ENCODE measurements around the gene PSPH.
"Not testable (repeated sequence)": the region's sequence is repeated elsewhere in the genome, so short reads cannot be mapped to it uniquely, and the experiment has no call there.

PSPH gene

DNA sequence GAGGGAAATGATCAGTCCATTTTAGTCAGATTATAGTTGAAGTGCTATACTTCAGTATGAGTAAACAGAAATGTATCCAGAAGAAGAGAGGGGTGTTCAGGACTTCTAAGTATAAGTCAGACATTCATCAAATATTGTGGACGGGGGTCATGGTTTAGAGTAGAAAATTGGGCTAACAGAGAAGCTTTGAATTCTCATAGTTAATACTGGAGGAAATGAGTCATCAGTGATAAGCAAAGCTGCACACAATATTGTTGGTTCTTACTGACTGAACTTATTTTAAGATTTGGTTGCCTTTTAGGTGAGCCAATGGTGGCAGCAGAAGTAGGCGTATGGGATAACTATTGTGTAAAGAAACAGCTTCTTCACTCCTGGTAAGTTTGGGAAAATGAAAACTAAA is 11.1 kb upstream of the PSPH start:
- DNase-seq (ENCODE audit: low spot score), result no peak

DNA sequence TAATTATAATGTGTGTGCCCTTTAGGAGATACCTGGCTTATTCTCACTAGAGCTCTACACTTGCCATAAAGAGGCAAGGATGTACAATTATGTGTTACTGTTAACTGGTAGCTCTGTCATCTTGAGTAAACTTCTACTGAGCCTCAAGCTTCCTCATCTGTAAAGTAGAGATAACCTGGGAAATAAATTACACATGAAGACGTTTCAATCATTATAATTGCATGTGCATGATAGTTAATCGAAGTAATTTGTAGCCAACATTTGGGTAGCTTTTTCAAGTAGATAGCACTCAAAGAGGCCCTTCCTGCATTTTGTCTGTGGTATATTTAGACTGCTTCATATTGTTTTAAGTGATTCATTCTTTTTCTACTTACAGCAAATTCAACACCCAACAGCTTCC is 2.7 kb upstream of the PSPH start:
- DNase-seq (ENCODE audit: low spot score), result no peak

DNA sequence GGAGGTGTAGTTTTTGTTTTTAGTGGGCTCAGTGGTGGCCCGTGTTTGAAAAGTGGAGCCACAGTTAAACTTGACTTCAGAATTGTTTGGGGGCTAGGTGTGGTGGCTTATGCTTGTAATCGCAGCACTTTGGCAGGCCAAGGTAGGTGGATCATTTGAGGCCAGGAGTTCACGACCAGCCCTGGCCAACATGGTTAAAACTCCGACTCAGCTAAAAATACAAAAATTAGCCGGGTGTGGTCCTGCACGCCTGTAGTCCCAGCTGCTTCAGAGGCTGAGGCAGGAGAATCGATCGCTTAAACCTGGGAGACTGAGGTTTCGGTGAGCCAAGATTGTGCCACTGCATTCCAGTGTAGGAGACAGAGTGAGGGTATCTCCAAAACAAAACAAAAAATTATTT is 2.1 kb upstream of the PSPH start:
- no peak for DNase-seq (ENCODE audit: low spot score)

DNA sequence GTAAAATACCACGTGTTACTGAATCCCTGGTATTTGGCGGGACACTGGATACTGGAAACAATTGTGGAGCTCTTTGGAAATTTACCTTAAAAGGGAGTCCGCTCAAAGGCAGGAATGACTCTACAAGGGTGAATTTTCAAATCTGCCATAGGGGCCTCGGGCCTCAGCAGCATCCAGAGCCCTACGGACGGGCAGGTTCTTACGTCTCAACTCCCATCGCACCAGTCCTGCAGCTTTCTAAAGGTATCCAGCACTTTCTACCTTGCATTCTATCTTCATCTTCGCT is 248 bp downstream of the PSPH start:
- DNase-seq (ENCODE audit: low spot score), result no peak

DNA sequence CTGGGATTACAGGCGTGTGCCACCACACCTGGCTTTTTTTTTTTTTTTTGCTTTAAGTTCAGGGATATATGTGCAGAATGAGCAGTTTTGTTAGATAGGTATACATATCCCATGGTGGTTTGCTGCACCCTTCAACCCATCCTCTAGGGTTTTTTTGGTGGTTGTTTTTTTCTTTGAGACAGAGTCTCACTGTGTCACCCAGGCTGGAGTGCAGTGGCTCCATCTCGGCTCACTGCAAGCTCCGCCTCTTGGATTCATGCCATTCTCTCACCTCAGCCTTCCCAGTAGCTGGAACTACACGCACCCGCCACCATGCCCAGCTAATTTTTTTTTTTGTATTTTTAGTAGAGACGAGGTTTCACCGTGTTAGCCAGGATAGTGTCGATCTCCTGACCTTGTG is 2.5 kb downstream of the PSPH start:
- DNase-seq (ENCODE audit: low spot score), result not testable (repeated sequence)

DNA sequence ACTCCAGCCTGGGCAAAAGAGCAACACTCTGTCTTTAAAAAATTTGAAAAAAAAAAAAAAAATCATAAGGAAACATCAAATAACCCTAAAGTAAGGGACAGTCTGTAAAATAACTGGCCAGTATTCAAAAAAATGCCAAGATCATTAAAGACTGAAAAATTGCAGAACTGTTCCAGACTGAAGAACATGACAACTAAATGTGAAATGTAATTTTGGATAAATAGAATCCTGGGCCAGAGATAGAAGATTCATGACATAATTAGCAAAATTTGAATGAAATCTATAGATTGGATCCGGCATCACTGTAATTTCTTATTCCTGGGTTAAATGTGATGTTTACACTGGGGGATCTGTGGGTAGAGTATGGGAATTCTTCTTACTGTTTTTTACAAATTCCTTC is 3.0 kb downstream of the PSPH start:
- DNase-seq (ENCODE audit: low spot score), result no peak

DNA sequence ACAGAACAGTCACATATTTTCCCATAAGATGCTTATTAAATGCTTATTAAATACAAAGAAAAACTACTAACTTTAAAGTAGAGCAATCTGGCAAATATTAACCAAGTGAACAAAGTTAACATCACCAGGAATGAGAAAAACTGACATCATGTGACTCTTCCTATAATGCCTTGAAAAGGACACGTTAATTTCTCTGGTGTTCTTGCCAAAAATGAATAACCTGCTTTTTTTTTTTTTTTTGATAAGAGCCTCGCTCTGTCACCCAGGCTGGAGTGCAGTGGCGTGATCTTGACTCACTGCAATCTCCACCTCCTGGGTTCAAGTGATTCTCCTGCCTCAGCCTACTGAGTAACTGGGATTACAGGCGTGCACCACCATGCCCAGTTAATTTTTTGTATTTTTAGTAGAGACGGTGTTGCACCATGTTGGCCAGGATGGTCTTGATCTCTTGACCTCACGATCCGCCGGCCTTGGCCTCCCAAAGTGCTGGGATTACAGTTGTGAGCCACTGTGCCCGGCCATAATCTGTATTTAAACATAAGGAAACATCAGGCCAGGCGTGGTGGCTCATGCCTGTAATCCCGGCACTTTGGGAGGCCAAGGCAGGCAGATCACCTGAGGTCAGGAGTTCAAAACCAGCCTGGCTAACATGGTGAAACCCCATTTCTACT is 3.7 kb downstream of the PSPH start:
- not testable (repeated sequence) for DNase-seq (ENCODE audit: low spot score)

DNA sequence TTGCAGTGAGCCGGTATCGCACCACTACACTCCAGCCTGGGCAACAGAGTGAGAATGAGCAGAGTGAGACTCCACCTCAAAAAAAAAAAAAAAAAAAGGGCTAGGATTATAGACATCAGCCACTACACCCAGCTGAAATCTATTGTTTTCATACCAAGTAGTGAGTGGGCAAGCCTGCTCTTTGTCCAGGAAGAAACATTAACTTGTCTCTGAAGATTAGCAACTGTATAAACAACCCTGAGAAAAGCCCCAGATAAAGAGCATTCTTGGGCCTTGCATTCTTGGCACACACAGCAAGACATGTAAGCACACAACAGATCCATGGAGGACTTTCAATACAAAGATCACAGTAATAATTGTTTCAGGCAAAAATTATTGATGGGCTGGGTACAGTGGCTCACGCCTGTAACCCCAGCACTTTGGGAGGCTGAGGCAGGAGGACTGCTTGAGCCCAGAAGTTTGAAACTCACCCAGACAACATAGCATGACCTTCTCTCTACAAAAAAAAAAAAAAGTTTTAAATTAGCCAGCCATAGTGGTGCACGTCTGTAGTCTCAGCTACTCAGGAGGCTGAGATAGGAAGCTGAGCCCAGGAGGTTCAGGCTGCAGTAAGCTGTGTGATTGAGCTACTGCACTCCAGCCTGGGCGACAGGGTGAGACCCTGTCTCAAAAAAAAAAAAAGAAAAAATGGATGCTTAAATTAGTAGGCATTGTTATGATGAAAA is 4.4 kb downstream of the PSPH start:
- peak; percentile 66 for DNase-seq (ENCODE audit: low spot score)

DNA sequence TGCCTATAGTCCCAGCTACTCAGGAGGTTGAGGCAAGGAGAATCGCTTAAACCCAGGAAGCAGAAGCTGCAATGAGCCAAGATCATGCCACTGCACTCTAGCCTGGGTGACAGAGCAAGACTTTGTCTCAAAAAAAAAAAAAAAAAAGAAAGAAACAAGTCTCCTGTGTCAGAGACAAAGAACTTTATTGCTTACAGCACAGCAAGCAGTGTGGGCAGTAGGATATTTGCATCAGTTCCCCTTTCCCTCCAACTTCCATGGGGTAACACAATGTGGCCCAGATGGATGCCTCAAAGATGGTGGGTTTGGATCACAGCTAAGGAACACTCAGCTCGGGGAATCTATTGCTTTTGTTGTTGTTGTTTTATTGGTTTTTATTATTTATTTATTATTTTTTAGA is 5.5 kb downstream of the PSPH start:
- DNase-seq (ENCODE audit: low spot score), result not testable (repeated sequence)

DNA sequence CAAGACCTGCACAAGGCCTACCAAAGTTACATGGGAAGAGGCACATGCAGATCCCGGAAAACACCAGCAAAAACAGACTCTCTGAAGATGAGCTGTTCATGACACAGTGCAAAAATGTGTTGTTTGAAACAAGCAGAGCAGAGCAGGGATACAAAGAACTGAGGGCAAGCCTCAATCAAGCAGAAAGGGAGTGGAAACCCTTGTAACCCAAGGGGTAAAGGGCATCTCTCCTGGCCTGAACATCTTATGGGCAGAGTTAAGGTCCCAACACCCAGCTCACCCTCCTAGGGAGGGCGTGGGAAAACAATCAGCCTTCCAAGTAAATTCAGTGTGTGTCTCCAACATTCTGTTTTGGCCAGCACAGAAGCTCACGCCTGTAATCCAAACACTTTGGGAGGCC is 10.5 kb downstream of the PSPH start:
- no peak for DNase-seq (ENCODE audit: low spot score)

DNA sequence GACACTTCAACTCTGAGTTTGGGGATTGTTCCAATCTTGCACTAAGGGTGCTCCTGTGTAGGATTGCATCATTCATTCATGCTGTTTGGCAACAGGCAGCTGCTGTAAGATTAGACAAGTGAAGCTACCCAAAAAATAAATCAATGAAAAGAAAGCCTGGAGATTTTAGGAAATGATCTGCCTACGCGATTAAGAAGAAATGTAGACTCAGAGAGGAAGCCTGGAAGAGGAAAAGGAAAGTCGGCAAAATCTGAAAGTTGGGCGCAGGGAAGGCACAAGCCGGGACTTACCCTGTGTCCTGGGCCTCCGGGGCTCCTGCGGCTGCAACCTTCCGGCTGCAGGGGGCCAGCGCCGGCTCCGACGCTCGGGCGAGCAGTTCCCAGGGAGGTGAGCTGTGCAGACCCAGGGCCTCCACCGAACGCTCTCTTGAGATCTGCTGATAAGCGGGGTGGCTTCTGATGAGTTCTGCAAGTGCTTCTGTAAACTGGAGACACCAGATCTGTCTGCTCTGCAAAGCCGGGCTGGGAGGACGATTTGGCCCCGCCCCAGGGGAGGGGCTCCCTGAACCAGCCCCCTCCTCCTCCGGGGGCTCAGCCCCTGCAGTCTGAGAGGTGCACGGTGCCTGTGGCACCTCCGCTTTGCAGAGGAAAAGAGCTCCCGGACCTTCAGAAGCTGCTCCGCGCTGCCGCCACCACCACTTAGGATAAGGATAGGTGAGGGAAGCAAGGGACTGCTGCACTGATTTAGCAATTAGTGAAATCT is 17.4 kb downstream of the PSPH start:
- DNase-seq (ENCODE audit: low spot score), result peak; percentile 56

DNA sequence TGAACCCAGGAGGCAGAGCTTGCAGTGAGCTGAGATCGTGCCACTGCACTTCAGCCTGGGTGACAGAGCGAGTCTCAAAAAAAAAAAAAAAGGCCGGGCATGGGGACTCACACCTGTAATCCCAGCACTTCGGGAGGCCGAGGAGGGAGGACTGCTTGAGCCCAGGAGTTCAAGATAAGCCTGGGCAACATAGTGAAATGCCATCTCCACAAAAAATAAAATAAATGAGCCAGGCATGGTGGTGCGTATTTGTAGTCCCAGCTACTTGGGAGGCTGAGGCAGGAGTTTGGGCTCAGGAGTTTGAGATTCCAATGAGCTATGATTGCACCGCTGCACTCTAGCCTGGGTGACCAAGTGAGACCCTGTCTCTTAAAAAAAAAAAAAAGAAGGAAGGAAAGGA is 18.7 kb downstream of the PSPH start:
- DNase-seq (ENCODE audit: low spot score), result not testable (repeated sequence)

DNA sequence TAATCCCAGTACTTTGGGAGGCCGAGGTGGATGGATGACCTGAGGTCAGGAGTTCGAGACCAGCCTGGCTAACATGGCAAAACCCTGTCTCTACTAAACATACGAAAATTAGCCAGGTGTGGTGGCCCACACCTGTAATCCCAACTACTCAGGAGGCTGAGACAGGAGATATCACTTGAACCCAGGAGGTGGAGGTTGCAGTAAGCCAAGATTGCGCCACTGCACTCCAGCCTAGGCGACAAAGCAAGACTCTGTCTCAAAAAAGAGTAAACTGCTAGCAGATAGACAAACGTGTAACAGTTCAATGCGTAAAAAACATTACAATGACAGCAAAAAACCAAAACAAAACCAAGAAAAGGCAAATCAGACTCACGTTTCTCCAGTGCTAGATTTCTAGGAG is 19.7 kb downstream of the PSPH start:
- not testable (repeated sequence) for DNase-seq (ENCODE audit: low spot score)

DNA sequence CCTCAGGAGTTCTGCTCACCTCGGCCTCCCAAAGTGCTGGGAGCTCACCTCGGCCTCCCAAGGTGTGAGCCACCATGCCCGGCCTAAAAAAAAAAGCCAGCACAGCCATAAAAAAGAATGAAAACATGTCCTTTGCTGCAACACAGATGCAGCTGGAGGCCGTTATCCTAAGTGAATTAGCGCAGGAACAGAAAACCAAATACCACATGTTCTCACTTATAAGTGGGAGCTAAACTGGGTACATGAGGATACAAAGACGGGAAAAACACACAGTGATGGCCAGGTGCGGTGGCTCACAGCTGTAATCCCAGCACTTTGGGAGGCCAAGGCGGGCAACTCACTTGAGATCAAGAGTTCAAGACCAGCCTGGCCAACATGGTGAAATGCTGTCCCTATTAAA is 20.9 kb downstream of the PSPH start:
- DNase-seq (ENCODE audit: low spot score), result no peak

DNA sequence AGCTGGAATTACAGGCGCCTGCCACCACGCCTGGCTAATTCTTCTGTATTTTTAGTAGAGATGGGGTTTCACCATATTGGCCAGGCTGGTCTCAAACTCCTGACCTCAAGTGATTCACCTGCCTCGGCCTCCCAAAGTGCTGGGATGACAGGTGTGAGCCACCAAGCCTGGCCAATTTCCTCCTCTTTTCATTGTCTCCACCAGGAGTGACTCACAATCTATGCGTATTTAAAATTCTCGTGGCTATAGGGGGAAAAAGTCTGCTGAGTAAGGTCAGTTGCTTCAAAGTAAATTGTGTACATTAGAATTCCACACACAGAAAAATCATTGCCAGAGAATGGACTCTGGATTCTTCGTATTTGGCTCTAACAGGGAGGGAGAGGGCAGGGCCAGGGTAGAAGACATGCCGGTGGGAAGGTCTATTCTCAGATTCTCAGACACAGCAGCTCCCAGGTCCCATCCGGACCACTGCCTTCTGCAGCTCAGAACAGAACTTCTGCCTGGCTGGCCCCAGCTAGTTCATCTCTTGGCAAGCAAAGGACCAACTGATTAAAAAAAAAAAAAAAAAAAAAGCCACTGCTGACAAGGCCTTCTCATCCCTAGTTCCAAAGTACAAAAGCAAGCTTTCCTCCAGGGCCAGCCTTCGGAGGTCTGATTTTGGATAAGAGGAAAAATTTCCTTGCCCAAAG is 22.2 kb downstream of the PSPH start:
- DNase-seq (ENCODE audit: low spot score), result no peak

DNA sequence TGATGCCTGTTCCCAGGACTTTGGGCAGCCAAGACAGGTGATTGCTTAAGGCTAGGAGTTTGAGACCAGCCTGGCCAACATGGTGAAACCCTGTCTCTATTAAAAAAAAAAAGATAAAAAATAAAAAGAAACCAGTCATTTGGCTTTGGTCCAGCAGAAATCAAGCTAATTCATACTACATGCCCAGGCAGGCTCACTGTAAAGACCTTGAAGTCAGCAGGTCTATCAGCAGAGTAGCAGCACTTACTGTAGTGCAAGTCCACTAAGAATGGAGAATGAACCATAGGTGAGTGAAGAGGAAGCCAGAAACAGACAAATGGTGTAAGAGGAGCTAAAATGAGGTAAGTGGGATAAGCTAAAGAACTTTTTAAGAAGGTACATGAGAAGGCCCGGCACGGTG is 24.7 kb downstream of the PSPH start:
- no peak for DNase-seq (ENCODE audit: low spot score)

DNA sequence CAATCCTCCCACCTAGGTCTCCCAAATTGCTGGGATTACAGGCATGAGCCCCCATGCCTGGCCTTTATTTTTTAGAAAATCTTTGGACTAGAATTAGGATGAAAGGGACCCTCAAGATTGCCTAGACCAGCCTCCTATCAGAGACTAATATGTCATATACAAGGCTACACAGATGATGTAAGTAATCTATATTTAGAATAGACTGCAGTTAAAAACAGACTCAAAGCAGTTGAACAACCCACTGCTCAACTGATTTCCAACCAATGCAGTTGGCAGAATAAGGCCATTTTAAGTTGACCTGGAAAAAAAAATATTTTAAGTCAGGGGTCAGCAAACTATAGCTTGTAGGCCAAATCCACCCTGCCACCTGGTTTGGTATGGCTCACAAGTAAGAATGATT is 27.7 kb downstream of the PSPH start:
- no peak for DNase-seq (ENCODE audit: low spot score)

DNA sequence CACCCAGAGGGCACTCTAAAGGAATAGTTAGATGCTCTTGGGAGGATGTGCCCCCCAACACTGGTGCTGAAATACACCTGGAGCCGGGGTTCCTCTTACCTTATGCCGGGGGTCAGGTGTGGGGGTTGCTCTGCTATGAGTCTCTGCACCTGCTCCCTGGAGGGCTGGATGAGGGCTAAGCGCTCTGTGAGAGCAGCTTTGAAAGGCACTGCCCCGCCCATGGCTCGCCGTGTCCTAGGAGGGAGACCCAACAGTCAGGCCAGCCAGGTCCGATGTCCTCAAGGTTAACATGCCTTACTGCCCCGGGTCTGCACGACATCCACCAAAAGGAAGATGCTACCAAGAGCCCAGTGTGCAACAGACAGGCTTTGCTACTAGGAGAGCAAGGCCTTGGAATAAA is 31.7 kb downstream of the PSPH start:
- no peak for DNase-seq (ENCODE audit: low spot score)

DNA sequence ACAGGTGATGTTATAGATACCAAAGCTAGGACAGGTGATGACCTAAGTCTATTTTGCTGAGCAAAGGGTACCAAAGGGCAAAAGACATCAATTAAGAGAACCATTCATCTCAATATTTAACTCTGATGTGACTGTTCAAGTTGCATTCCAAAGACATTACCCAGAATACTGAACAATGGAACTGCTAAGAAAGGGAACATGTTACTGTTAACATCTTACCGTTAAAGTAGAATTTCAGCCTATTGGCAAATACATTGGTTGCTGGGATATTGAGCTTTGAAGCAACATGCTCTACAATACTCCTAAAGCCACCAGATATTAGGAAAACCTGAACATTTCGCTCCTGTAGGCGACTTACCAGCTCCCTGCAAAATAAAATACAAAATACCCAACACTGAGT is 34.2 kb downstream of the PSPH start:
- not testable (repeated sequence) for DNase-seq (ENCODE audit: low spot score)

DNA sequence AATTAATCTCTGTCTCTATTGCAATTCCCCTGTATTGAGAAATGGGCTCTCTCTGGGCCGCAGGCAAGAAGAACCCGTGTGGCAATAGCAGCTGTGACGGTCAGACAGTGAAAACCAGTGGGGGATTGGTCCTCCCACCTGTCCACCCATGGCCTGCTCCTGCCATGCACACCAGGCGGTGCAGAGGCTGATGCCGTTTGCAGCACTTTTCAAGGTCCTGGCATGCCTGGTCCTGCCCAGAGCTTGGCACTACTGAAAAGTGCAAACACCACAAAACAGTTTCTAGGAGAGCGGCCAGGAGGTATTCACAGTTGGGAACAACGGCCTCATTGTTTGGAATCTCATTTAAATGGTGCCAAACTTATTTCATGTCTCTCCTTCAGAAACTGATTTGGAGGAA is 41.5 kb downstream of the PSPH start:
- no peak for DNase-seq (ENCODE audit: low spot score)

DNA sequence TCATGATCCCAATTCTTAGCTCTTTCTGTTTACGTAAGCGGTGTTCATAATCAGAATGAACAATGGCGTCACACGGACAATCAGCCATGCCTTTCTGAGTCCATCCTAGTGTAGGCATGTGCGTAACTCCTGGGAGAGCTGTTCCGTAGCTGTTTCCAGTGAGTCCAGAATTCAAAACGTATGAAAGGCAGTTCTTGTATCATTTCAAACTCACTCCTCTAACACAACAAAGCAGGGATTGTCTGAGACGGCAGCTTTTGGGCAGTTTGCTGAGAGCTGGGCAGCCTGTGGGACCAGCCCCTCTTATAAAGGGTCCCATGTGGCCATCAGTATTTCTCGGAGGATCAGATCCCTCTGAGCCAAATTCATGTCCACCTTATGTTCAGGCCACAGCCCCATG is 43.4 kb downstream of the PSPH start:
- no peak for DNase-seq (ENCODE audit: low spot score)

DNA sequence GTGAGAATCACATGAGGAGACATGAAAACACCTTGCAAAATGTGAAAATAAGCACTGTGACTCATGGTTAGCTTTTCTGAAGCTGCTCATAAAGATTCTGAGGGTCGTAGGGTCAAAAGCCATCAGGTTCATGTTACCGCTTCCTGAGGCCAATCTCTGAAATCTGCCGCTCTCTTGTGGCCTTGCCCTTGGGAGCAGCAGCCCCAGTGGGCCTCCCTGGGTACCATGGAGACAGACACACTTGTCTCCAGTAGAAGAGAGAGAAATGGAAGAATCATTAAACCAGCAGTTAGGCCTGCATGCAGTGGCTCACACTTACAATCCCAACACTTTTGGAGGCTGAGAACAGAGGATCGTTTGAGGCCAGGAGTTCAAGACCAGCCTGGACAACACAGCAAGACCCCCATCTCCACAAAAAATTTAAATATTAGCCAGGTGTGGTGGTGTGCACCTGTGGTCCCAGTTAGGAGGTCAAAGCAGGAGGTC is 44.0 kb downstream of the PSPH start:
- DNase-seq (ENCODE audit: low spot score), result no peak

DNA sequence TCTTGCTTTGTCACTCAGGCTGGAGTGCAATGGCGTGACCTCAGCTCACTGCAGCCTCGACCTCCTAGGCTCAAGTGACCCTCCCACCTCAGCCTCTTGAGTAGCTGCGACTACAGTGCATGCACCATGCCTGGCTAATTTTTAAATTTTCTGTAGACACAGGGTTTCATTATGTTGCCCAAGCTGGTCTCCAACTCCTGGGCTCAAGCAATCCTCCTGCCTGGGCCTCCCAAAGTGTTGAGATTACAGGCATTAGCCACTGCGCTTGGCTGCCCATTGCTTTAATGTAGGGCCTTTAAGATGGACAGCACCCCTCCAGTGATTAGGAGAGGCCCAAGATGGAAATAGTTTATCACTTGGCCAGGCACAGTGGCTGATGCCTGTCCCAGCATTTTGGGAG is 47.5 kb downstream of the PSPH start:
- DNase-seq (ENCODE audit: low spot score), result no peak
